ENCODE results near the gene GSTA1. TPM values are rescaled to one million over a fixed set of nuclear protein-coding genes. Genes with fewer than 3 reads are reported as not detected.
"Not testable (repeated sequence)": the region's sequence is repeated elsewhere in the genome, so short reads cannot be mapped to it uniquely, and the experiment has no call there.

Gene GSTA1
- total RNA-seq, 4 donors from 2014 or later, result not detected

- intact Hi-C loops (cut with DNase I), result no loop called here
- H3K27ac ChIP-seq (replicated peaks in 1 of 4), result no peak overlapping the region
- no peak for DNase-seq (ENCODE audit: extremely low spot score)
- no peaks in the 10 kb centered on the region for H3K36me3 ChIP-seq
- TF ChIP-seq POLR2A (IDR thresholded peaks at IDR 0.05; ENCODE audit: low read depth) (no peak), CTCF (IDR thresholded peaks at IDR 0.05) (peak; percentile 33 to 54 (median 36)), POLR2AphosphoS5 (IDR thresholded peaks at IDR 0.05) (no peak), EP300 (IDR thresholded peaks at IDR 0.05) (no peak)
- H3K4me1 ChIP-seq, result no peaks in the 10 kb centered on the region
- H3K27me3 ChIP-seq, result no peaks in the 10 kb centered on the region
- WGBS, result 60% methylated on average over 20 of the region's 20 CpGs
- no peaks in the 10 kb centered on the region for H3K9me3 ChIP-seq
- H3K4me3 ChIP-seq, result no peak overlapping the region
Observed at GRCh38 chr6:52839124-52840055, 35.8 kb upstream of the GSTA1 start.

GRCh38 chr6:52834481-52834880 lies 30.9 kb upstream of the GSTA1 start:
- no peaks in the 10 kb centered on the region for H3K9me3 ChIP-seq
- no peaks in the 10 kb centered on the region for H3K36me3 ChIP-seq
- no peak for DNase-seq (ENCODE audit: extremely low spot score)
- WGBS, result 88% methylated on average over 1 of the region's 1 CpG
- H3K27ac ChIP-seq (replicated peaks in 1 of 4), result no peak overlapping the region
- H3K4me3 ChIP-seq, result no peak overlapping the region
- intact Hi-C loops (cut with DNase I), result no loop called here
- no peaks in the 10 kb centered on the region for H3K27me3 ChIP-seq
- H3K4me1 ChIP-seq, result no peaks in the 10 kb centered on the region
- TF ChIP-seq CTCF (IDR thresholded peaks at IDR 0.05) (no peak), EP300 (IDR thresholded peaks at IDR 0.05) (no peak), POLR2A (IDR thresholded peaks at IDR 0.05; ENCODE audit: low read depth) (no peak), POLR2AphosphoS5 (IDR thresholded peaks at IDR 0.05) (no peak)

- DNase-seq (ENCODE audit: extremely low spot score); H3K27me3 ChIP-seq; H3K4me3 ChIP-seq; H3K27ac ChIP-seq (replicated peaks in 1 of 4); intact Hi-C loops (cut with DNase I); H3K36me3 ChIP-seq; H3K9me3 ChIP-seq; H3K4me1 ChIP-seq: not testable (repeated sequence)
- WGBS, result 92% methylated on average over 4 of the region's 4 CpGs
Observed at GRCh38 chr6:52830869-52831268, 27.3 kb upstream of the GSTA1 start.

- no peak for TF ChIP-seq EP300 (IDR thresholded peaks at IDR 0.05)
- TF ChIP-seq POLR2AphosphoS5 (IDR thresholded peaks at IDR 0.05), result no peak
- TF ChIP-seq POLR2A (IDR thresholded peaks at IDR 0.05; ENCODE audit: low read depth), result no peak
- TF ChIP-seq CTCF (IDR thresholded peaks at IDR 0.05), result no peak
- WGBS, result 95% methylated on average over 7 of the region's 37 CpGs
- H3K36me3 ChIP-seq, result no peaks in the 10 kb centered on the region
- no peaks in the 10 kb centered on the region for H3K4me1 ChIP-seq
- DNase-seq (ENCODE audit: extremely low spot score), result no peak
- H3K27me3 ChIP-seq, result no peaks in the 10 kb centered on the region
- H3K4me3 ChIP-seq, result no peak overlapping the region
- no peak overlapping the region for H3K27ac ChIP-seq (replicated peaks in 1 of 4)
- H3K9me3 ChIP-seq, result no peaks in the 10 kb centered on the region
- intact Hi-C loops (cut with DNase I), result no loop called here
Observed at GRCh38 chr6:52829046-52829817, 25.6 kb upstream of the GSTA1 start.

- H3K27me3 ChIP-seq; intact Hi-C loops (cut with DNase I); H3K36me3 ChIP-seq; H3K4me3 ChIP-seq; H3K27ac ChIP-seq (replicated peaks in 1 of 4); H3K9me3 ChIP-seq; DNase-seq (ENCODE audit: extremely low spot score); H3K4me1 ChIP-seq: not testable (repeated sequence)
- 77% methylated on average over 4 of the region's 4 CpGs for WGBS
Observed at GRCh38 chr6:52828621-52829020, 25.0 kb upstream of the GSTA1 start.

GRCh38 chr6:52827073-52827783 lies 23.6 kb upstream of the GSTA1 start:
- H3K27ac ChIP-seq (replicated peaks in 1 of 4); H3K4me1 ChIP-seq; H3K9me3 ChIP-seq; H3K4me3 ChIP-seq; intact Hi-C loops (cut with DNase I); H3K36me3 ChIP-seq; H3K27me3 ChIP-seq; DNase-seq (ENCODE audit: extremely low spot score): not testable (repeated sequence)
- WGBS, result 80% methylated on average over 1 of the region's 1 CpG
